Esophagus muscularis mucosa (tissue), 4 donors: ENCODE measurements around the gene DNAH9. TPM values are rescaled to one million over a fixed set of nuclear protein-coding genes. Genes with fewer than 3 reads are reported as not detected.

Source experiments
- DNase-seq: peaks from one replicate; pipeline ENCODE4 v3.0.0-alpha.2; 2017; ENCODE audit errors: extremely low spot score
- H3K27ac ChIP-seq, 4 donors: fragments of 200-600 bp; sonication (generic); replicated peaks in 1 of 4; 1 replicate in 3 of 4; 2 replicates in 1 of 4; pipeline ENCODE4 v1.5.1; 2016 to 2019; ENCODE audit warnings: mild to moderate bottlenecking in 1 of 4
- H3K27me3 ChIP-seq, 4 donors: fragments of 200-600 bp; sonication (generic); one replicate each; pipeline versions ENCODE4 v1.5.1 to v1.6.0; 2016 to 2019
- H3K36me3 ChIP-seq, 4 donors: fragments of 200-600 bp; sonication (generic); one replicate each; pipeline ENCODE4 v1.5.1; 2016 to 2019
- H3K4me1 ChIP-seq, 4 donors: fragments of 200-600 bp; sonication (generic); one replicate each; pipeline ENCODE4 v1.5.1; 2016 to 2019
- H3K4me3 ChIP-seq, 4 donors: fragments of 200-600 bp; sonication (generic); 1 replicate in 2 of 4; 2 replicates in 2 of 4; pipeline ENCODE4 v1.5.1; 2016 to 2019; ENCODE audit warnings: mild to moderate bottlenecking in 4 of 4, moderate library complexity in 1 of 4
- H3K9me3 ChIP-seq, 4 donors: fragments of 200-600 bp; sonication (generic); 1 replicate in 3 of 4; 2 replicates in 1 of 4; pipeline ENCODE4 v1.5.1; 2016 to 2019
- CTCF ChIP-seq, 3 experiments: fragments of 200-600 bp in 2 of 3; fragments of 450-650 bp in 1 of 3; sonication (generic) in 2 of 3; IDR thresholded peaks; one replicate each; pipeline ENCODE4 v1.5.1; 2017 to 2019; ENCODE audit warnings: antibody characterized with exemption in 3 of 3, mild to moderate bottlenecking in 2 of 3, moderate library complexity in 1 of 3
- EP300 ChIP-seq: sonication (generic); formaldehyde crosslinking; IDR thresholded peaks from one replicate; pipeline ENCODE4 v1.6.1; 2017; ENCODE audit warnings: antibody characterized with exemption
- POLR2A ChIP-seq: fragments of 450-650 bp; IDR thresholded peaks from one replicate; pipeline ENCODE4 v1.6.1; 2017; ENCODE audit warnings: antibody characterized with exemption, moderate library complexity, mild to moderate bottlenecking, low read depth
- POLR2AphosphoS5 ChIP-seq, 2 donors: sonication (generic); formaldehyde crosslinking; IDR thresholded peaks; one replicate each; pipeline ENCODE4 v1.6.1; 2017; ENCODE audit warnings: antibody characterized with exemption in 2 of 2
- WGBS: methylation state at CpG from one replicate; pipeline ENCODE4 v1.1.5; 2018; 5-methylcytosine and 5-hydroxymethylcytosine counted together
- intact Hi-C: fragments of 100-400 bp; cut with DNase I; formaldehyde crosslinking; loops from one replicate; pipeline ENCODE4 v1.15.1; 2023
- total RNA-seq, 4 donors: library from RNA; depleted of rRNA; stranded (reverse); fragments of >200 nt; gene quantifications; one replicate each; pipeline versions ENCODE4 v1.1.0 to v1.2.1, GENCODE V29; 2016

Gene DNAH9
- total RNA-seq, 4 donors from 2014 or later = under 0.01 to 0.92 TPM; not detected in 2

GRCh38 chr17:11564589-11565380, 33.5 kb upstream of the DNAH9 start:
- H3K4me3 ChIP-seq = no peak overlapping the region
- no peaks in the 10 kb centered on the region for H3K27me3 ChIP-seq
- 30% methylated on average over 3 of the region's 3 CpGs for WGBS
- DNase-seq = no peak
- no peak for TF ChIP-seq POLR2AphosphoS5 (IDR thresholded peaks at IDR 0.05)
- TF ChIP-seq POLR2A = no peak
- TF ChIP-seq CTCF (IDR thresholded peaks at IDR 0.05) = no peak
- TF ChIP-seq EP300 = no peak
- no peak overlapping the region for H3K27ac ChIP-seq
- no peaks in the 10 kb centered on the region for H3K9me3 ChIP-seq
- intact Hi-C loops = no loop called here
- H3K4me1 ChIP-seq = peaks cover 0 to 5% (median 0%) of the 10 kb centered on the region in 4 donors
- H3K36me3 ChIP-seq = no peaks in the 10 kb centered on the region

DNA sequence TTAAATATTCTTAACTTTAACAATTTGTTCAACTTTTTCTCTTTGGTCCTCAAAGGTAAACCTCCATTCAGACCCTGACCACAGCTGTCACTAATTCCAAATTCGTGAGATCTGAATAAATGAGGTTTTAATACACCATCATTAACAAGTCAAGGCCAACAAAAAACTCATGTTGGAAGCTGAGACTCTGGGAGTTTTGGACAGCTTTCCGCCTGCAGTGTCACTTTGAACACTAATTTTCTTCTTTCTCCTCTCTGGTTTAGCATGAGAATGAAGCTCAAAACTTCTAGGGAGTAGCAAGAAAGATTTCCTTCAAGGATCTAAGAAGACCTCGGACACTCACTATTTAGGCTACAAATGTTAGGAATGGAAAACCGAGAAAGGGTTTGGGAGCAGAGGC, 32.7 kb upstream of the DNAH9 start:
- intact Hi-C loops = no loop called here
- Histone ChIP-seq H3K9me3 (no peaks in the 10 kb centered on the region), H3K4me1 (peaks cover 0 to 5% (median 0%) of the 10 kb centered on the region in 4 donors), H3K36me3 (no peaks in the 10 kb centered on the region), H3K4me3 (no peak overlapping the region), H3K27me3 (no peaks in the 10 kb centered on the region), H3K27ac (no peak overlapping the region)
- 35% methylated on average over 4 of the region's 4 CpGs for WGBS
- no peak for DNase-seq
- TF ChIP-seq EP300 = no peak
- TF ChIP-seq POLR2A = no peak
- no peak for TF ChIP-seq CTCF (IDR thresholded peaks at IDR 0.05)
- no peak for TF ChIP-seq POLR2AphosphoS5 (IDR thresholded peaks at IDR 0.05)

- no peak overlapping the region for H3K4me3 ChIP-seq
- no peaks in the 10 kb centered on the region for H3K9me3 ChIP-seq
- H3K27me3 ChIP-seq = no peaks in the 10 kb centered on the region
- WGBS = 69% methylated on average over 3 of the region's 3 CpGs
- H3K4me1 ChIP-seq = no peaks in the 10 kb centered on the region
- intact Hi-C loops = no loop called here
- DNase-seq = no peak
- H3K27ac ChIP-seq = no peak overlapping the region
- TF ChIP-seq POLR2A (no peak), POLR2AphosphoS5 (IDR thresholded peaks at IDR 0.05) (no peak), CTCF (IDR thresholded peaks at IDR 0.05) (no peak), EP300 (no peak)
- H3K36me3 ChIP-seq = no peaks in the 10 kb centered on the region
These were observed 19.3 kb upstream of the DNAH9 start for GRCh38 chr17:11578998-11579397.

GRCh38 chr17:11580677-11581076, 17.6 kb upstream of the DNAH9 start:
- DNase-seq = no peak
- no peaks in the 10 kb centered on the region for H3K9me3 ChIP-seq
- intact Hi-C loops = no loop called here
- no peaks in the 10 kb centered on the region for H3K27me3 ChIP-seq
- no peaks in the 10 kb centered on the region for H3K36me3 ChIP-seq
- no peak overlapping the region for H3K4me3 ChIP-seq
- H3K4me1 ChIP-seq = no peaks in the 10 kb centered on the region
- WGBS = 86% methylated on average over 3 of the region's 3 CpGs
- H3K27ac ChIP-seq = no peak overlapping the region
- no peak for TF ChIP-seq POLR2AphosphoS5 (IDR thresholded peaks at IDR 0.05)
- no peak for TF ChIP-seq EP300
- TF ChIP-seq POLR2A = no peak
- TF ChIP-seq CTCF (IDR thresholded peaks at IDR 0.05) = no peak

GRCh38 chr17:11582217-11582616, 16.1 kb upstream of the DNAH9 start:
- no peak for TF ChIP-seq EP300
- 89% methylated on average over 2 of the region's 5 CpGs for WGBS
- H3K27ac ChIP-seq = no peak overlapping the region
- no peaks in the 10 kb centered on the region for H3K9me3 ChIP-seq
- H3K27me3 ChIP-seq = no peaks in the 10 kb centered on the region
- no peaks in the 10 kb centered on the region for H3K4me1 ChIP-seq
- DNase-seq = no peak
- no peak overlapping the region for H3K4me3 ChIP-seq
- H3K36me3 ChIP-seq = no peaks in the 10 kb centered on the region
- intact Hi-C loops = no loop called here
